HepG2 (cell line): ENCODE data around the gene NAT14.

ENCODE experiments used
- GFI1 ChIP-seq: sonication (generic); formaldehyde crosslinking; IDR thresholded peaks from 2 replicates; pipeline ENCODE4 v1.5.0; 2020; ENCODE audit warnings: missing genetic modification reagents, mild to moderate bottlenecking, borderline replicate concordance
- NFYC ChIP-seq: IDR thresholded peaks from 2 replicates; pipeline ENCODE4 v1.6.1; 2016; ENCODE audit warnings: missing genetic modification reagents, missing compliant biosample characterization
- POLR2AphosphoS2 ChIP-seq: IDR thresholded peaks from 2 replicates; pipeline ENCODE4 v1.6.1; 2011; ENCODE audit warnings: low read depth, low read length, improper control_type of control experiment
- RAD51 ChIP-seq: fragments of 450-650 bp; IDR thresholded peaks from 2 replicates; pipeline ENCODE4 v1.6.1; 2016; ENCODE audit warnings: borderline replicate concordance
- RNF2 ChIP-seq: fragments of 450-650 bp; conservative IDR thresholded peaks from 2 replicates; pipeline ENCODE4 v1.6.1; 2016; ENCODE audit warnings: low read depth
- ZBTB10 ChIP-seq: sonication (generic); formaldehyde crosslinking; IDR thresholded peaks from 2 replicates; pipeline ENCODE4 v1.4.0; 2020; ENCODE audit warnings: missing genetic modification reagents, borderline replicate concordance
- ZNF512 ChIP-seq: sonication (generic); formaldehyde crosslinking; IDR thresholded peaks from 2 replicates; pipeline ENCODE4 v1.4.0; 2020; ENCODE audit warnings: mild to moderate bottlenecking, missing genetic modification reagents
- ZXDC ChIP-seq: sonication (generic); formaldehyde crosslinking; IDR thresholded peaks from 2 replicates; pipeline ENCODE4 v1.5.0; 2020; ENCODE audit warnings: mild to moderate bottlenecking, missing genetic modification reagents

- no peak for TF ChIP-seq GFI1
- no peak for TF ChIP-seq ZBTB10
- TF ChIP-seq ZNF512 (CRISPR knock-in tag): no peak
- no peak for TF ChIP-seq NFYC (CRISPR knock-in tag)
- TF ChIP-seq ZXDC (CRISPR knock-in tag): no peak
- TF ChIP-seq POLR2AphosphoS2: no peak
- TF ChIP-seq RNF2: no peak
- TF ChIP-seq RAD51: no peak
Observed at GRCh38 chr19:55502197-55502952, 17.4 kb downstream of the NAT14 start.
